ENCODE data around the gene CDIP1.

GRCh38 chr16:4556580-4556979 is 18.0 kb upstream of the CDIP1 start:
- TF ChIP-seq GATA3 (IDR thresholded peaks at IDR 0.05; ENCODE audit: low read depth, low read length) (no peak), GATA2 (IDR thresholded peaks at IDR 0.05; ENCODE audit: low read depth, low read length) (no peak)

All from SH-SY5Y (cell line).